Left renal pelvis (tissue), 4 donors: ENCODE measurements around the gene NLGN1. TPM values are rescaled to one million over a fixed set of nuclear protein-coding genes. Genes with fewer than 3 reads are reported as not detected.
A peak's percentile ranks its signal among the peaks of the same experiment; 100 is the strongest.
"Not testable (repeated sequence)": the region's sequence is repeated elsewhere in the genome, so short reads cannot be mapped to it uniquely, and the experiment has no call there.

Experiments used
- DNase-seq, 4 donors: peaks; one replicate each; pipeline ENCODE4 v3.0.0-alpha.2; 2013; ENCODE audit warnings: low read depth in 4 of 4, low spot score in 3 of 4
- polyA plus RNA-seq, 4 donors: library from polyadenylated mRNA; unstranded; fragments of 120-200 nt; gene quantifications; one replicate each; pipeline ENCODE4 v1.2.1, GENCODE V29; 2013; ENCODE audit not compliant: insufficient read length in 4 of 4

The NLGN1 gene
- polyA plus RNA-seq, 4 donors, result 1.4 to 5.3 (median 3.7) TPM

DNA sequence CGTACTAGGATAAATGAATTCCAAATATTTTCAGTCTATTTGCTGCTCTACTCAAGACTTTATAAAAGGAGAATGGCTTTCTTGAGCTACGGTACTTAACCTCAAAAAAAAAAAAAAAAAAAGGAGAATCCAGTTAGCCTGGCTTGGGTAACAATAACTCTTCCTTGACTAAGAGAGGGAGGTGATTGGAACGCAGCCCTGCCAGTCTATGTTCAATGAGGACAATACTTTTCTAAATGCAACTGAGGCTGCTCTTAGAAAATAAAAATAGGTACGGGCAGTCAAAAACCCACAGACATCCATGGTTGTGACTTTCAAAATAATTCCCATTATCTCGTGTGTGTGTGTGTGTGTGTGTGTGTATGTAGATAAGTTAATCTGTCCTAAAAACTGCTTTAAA lies 799.9 kb downstream of the NLGN1 start:
- no peak for DNase-seq

DNA sequence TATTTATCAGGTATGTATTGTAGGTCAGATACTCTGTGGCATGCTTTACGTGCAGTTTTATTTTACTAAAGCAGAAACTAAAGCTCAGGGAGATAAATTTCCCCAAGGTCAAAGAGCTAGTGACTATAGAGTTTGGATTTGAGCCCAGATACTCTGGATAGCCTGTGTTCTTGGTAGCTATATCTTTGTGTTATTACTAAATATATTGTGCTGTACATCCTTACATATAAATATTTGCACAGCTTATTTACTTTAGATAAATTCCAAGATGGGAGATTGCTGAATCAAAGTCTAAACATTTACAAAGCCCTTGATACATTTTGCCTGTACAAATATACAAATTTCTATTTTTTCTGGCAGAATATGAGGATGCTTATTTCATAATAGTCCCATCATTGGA lies 800.7 kb downstream of the NLGN1 start:
- DNase-seq, result peak in 2 of 4 donors; percentile 14 to 20

DNA sequence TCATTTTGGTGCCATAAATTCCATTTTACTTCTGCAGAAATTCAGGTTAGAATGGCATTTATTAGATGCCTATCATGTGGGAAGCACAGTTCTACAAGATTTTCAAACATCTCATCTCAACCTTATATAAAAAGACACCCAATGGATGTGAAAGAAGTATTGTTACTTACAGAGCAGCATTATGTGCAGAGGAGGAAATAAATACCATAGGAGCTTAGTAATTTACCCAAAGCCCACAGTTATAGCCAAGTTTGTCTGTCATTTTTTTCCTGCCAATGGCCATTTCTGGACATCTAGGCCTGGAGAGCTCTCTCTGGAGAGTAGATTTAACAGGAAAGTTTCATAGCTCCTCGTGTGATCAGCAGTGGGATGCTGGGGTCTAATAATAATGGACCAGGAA lies 802.2 kb downstream of the NLGN1 start:
- DNase-seq, result no peak

DNA sequence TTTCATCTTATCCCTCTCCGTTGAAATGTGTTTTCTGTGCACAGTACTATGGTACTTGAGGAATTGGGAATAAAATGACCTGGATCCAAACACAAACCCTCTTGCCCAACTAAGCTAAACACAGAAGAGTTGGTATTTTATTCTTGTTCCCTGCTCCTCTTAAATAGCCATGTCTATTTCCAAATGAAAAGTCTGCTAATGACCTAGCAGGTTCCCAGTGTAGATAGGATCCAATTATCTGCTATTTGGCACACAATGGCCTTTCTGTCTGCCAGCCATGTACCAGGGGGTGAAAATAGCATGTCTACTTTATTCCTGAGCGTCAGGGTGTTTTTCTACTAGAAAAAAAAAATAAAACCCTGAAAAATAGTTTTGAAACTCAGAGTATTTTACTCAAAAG lies 804.6 kb downstream of the NLGN1 start:
- no peak for DNase-seq

DNA sequence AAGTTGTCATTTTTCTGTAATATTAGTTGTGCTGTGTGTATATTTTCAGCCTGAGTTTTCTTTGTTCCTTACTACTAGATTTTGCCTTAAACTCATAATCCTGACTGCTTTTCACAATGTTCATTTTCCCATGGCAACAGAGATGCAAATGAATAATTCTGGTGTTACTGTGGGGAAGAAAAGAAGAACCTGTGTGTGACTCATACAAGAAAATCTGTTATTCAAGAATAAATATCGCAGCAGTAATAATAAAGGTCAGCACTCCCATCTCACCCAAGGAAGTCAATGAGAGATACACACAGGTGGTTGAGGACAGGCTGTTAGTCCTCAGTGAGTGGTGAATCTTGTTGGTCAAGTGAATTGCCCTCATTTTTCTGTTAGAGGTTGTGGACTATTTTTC lies 805.0 kb downstream of the NLGN1 start:
- DNase-seq, result no peak

DNA sequence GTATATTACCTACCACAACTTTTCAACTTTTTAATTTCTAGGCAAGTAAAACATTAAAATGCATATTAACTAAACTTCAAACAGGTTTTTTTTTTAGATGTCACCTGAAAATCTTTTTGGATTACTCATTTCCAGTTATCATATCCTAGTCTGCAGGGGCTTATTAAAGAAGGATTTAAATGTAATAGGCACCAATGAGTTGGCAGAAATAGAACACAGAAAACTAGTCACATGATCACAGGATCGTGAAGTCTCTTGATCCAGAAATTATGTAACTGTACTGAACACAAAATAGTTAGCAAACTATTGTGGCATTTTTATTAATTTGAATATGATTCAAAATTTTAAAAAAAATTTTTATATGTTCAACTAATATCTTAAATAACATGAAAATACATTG lies 807.2 kb downstream of the NLGN1 start:
- no peak for DNase-seq

DNA sequence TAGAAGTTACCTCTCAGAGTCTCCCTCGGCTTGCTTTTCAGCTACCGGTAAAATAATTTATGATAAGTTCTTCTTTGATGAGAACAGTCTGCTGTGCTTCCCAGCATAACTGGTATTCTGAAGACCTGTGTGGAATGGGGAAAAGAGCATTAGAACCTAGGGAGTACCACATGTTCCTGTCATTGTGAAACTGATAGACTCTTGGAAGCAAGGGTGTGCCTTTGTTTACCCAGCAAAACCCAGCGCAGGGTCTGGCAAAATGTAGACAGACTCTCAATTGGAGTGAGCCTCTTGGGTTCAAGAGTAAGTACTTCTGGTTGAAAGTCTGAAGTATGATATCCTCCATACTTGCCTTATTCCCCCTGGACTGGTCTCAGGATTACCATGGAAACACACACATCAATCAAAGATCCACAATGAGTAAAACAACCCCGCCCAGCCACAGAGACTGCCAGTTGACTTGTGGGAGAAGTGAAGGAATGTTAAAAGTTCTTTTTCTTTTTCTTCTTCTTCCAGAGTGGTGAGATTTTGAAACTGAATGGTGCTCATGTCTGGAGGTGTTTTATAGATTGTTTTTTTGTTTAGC lies 809.2 kb downstream of the NLGN1 start:
- no peak for DNase-seq

DNA sequence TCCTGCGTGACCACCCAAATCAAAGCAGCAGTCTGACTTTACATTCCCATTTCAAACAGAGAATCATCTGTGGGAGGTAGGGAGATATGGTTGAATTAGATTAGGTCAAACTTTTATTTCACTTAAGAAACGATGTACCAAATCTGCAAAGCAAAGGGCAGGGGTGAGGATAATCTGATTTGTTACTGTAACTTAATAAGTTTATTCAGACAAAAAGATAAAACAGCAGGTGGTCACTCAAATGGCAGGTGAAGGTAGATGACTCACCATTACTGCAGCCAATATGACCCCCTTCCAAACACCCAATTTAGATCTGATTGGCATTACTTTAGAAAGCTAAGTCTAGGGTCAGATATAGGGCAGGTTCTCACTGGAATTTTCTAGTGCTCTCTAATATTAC lies 810.6 kb downstream of the NLGN1 start:
- no peak for DNase-seq

DNA sequence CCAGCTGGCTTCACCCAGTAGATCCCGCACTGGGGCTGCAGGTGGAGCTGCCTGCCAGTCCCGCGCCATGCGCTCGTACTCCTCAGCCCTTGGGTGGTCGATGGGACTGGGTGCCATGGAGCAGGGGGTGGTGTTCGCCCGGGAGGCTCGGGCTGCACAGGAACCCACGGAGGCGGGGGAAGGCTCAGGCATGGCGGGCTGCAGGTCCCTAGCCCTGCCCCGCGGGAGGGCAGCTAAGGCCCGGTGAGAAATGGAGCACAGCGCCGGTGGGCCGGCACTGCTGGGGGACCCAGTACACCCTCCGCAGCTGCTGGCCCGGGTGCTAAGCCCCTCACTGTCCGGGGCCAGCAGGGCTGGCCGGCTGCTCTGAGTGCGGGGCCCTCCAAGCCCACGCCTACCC lies 814.4 kb downstream of the NLGN1 start:
- DNase-seq, result not testable (repeated sequence)

DNA sequence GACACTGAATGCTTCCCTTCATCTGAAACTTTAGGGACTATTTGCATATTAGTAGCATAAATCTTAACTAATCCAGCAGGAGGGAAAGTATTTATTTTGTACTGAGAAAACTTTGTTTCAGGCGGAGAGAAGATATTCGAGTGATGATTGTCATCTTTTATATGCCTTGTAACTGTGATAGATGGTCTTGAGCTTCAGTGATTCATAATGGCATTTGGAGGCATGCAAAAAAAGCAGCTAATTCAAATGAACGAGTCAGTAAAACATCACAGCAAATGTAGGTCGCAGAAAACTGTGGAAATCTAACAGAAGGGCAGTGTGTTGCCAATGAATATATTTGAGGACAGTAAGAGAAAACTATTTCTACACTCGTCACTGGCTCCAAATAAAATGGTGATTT lies 817.9 kb downstream of the NLGN1 start:
- no peak for DNase-seq

DNA sequence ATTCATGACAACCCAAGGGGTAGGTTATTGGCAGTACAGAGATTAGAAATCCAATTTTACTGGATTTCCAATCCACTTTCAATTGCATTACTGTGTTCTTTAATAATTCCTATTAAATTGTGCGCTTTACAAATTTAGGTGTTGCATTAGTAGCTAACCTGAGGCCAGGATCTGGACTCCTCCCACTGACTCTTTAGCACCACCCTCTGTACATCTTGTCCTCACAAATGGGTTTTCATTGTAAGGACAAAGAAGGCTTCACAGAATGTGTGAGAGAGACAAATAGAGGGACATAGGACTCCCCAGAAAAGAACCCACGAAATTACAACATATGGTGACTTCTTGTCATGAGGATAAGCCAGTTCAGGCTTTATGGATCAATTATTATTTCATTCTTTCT lies 818.5 kb downstream of the NLGN1 start:
- DNase-seq, result no peak

DNA sequence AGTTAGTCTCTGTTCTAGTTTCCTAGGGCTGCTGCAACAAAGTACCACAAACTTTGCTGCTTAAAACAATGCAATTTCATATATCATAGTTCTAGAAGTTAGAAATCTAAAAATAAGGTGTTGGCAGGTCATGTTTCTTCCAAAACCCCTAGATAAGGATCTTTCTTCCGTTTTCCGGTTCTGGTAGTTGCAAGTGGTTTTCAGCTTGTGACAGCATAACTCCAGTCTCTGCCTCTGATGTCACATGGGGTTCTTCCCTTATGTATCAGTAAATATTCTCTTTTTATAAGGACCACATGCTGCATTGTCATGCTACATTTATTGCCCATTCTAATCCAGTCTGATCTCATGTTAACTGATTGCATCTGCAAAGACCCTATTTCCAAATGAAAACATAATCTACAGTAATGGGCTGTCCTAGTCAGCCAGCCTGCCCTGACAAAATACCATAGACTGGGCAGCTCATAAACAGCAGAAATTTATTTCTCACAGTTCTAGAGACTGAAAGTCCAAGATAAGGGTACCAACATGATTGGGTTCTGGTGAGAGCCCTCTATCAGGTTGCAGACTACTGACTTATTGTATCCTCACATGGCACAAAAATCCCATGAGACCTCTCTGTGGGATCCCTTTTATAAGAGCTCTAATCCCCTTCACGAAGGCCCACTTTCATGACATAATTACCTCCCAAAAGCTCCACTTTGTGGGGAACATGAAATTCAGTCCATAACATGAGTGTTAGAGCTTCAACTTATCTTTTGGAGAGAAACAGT lies 819.6 kb downstream of the NLGN1 start:
- DNase-seq, result no peak

DNA sequence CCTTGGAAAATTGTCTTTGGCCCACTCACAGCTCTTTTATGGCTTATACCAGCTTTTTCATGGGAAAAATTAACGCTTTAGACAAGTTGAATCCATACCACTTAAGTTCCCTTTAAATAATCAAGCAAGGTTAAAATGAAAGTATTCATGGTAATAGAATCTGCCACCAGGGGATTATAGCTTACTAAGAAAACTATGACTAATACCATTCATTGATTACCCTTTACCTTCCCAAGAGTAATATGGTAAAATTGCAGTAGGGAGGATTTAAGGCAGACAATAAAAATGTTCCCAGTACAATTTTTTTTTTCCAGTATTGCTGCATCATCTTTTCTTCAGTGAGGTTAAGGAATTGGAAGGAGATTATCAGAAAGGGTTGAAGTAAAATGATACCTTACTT lies 820.5 kb downstream of the NLGN1 start:
- DNase-seq, result no peak

DNA sequence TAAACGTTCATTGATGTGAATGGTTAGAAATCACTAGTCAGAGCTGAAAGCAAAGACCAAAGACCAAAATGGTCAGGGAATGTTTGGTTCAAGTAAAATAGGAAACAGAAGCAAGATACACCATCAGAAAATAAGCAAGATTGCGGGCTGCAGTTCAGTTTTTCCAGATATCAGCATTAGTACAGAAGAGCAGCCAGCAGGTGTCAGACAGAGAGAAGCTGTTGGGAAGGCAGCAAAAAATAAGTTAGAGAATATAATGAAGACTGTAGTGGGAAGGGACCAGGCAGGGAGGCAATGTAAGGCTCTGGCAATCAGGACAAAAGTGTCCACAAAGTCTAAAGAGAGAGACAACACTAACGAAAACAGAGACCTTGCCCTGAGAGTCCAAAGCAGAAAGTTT lies 822.2 kb downstream of the NLGN1 start:
- DNase-seq, result no peak

DNA sequence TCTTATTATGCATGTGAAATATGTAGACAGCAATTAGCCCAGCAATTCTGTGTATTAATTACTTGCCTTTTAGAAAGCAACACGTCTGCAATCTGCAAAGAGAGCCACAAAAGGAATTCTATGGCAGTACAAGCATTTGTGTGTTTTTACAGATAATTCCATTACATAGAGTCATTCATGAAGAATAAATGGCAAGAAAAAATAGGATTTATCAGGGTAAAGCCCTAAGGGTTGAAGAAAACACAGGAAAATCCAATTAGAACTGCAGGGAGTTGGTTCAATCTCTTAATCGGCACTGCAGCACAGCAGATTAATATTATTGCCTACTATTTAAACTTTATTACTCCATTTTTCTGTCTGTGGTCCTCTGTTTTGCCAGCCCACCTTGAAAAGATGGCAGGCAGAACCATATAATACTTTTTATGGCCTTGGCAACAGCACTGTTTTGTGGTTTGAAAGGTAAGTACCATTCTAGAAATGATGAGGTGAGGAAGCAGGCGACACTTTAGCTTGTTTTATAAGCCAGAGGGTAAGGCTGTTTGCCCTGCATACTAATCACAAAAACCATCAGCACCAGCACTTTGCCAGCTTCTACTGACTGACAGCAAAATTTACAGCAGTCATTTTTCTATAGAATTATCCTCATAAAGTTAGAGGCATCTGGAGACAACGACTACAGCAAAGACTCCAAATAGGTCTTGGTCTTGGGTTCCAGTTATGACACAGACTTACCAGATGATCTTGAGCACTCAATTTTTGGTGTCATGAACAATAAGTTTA lies 823.4 kb downstream of the NLGN1 start:
- no peak for DNase-seq

DNA sequence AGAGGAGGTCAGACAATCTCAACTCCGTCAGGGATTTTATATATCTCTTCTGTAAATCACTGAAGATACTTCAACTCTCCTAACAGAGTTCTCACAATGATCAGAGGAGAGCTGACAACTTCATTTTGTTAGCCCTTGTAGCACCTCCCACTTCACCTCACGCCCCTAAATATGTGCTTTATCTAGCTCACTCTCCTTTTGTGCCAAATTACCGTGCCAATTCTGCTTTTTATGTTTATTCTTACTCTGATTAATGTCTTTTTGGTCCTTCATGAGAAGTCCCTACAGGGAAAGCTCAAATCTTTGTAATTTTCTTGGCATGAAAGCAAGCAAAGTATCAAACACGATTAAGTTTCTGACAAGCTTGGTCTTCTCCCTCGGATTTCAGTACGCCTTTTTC lies 825.5 kb downstream of the NLGN1 start:
- DNase-seq, result no peak

DNA sequence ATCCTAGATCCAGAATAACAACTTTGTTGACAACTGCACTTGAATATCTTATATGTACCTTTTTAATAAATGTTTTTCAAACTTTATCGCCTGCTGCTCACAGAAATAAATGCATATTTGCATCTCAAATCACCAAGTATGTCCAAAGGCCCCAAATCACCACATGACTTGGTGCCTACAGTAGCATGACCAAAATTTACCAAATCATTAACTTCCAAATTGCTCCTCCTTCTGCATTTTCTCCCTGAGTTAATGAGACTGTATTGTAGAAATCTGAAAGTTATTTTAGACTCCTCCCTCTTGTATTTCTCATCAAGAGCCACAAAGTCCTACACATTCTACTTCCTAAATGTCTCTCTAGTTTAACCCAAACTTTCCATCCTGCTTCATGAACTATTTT lies 826.1 kb downstream of the NLGN1 start:
- DNase-seq, result no peak

DNA sequence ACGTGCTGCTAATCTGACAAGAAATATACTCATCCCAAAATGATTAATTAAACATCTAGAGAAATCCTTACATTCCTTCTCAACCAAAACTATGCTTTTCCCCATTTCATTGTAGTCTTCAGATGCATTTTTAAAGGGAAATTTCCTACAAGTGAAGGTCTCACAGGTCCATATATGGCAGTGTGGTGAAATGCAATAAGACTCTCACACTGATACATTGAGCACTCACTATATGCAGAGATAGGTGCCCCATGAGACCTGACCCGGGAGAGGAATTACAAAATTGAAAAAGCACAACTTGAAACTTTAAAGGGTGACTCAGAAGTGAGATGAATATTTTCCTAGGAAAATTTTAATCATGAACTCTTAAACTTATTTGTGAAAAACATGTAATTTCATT lies 832.4 kb downstream of the NLGN1 start:
- DNase-seq, result no peak

DNA sequence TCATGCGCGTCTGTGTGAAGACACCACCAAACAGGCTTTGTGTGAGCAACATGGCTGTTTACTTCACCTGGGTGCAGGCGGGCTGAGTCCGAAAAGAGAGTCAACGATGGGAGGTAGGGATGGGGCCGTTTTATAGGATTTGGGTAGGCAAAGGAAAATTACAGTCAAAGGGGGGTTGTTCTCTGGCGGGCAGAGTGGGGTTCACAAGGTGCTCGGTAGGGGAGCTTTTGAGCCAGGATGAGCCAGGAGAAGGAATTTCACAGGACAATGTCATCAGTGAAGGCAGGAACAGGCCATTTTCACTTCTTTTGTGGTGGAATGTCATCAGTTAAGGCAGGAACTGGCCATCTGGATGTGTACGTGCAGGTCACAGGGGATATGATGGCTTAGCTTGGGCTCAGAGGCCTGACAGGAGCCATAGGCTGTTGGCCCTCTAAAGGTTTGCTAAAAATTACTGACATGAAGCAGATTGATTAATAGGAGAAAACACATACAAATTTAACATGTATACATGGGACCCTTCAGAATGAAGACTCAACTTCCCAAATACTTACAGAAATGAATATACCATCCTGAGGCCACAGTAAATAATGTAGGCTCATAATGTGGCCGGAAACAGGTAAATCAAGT lies 834.6 kb downstream of the NLGN1 start:
- DNase-seq, result not testable (repeated sequence)

DNA sequence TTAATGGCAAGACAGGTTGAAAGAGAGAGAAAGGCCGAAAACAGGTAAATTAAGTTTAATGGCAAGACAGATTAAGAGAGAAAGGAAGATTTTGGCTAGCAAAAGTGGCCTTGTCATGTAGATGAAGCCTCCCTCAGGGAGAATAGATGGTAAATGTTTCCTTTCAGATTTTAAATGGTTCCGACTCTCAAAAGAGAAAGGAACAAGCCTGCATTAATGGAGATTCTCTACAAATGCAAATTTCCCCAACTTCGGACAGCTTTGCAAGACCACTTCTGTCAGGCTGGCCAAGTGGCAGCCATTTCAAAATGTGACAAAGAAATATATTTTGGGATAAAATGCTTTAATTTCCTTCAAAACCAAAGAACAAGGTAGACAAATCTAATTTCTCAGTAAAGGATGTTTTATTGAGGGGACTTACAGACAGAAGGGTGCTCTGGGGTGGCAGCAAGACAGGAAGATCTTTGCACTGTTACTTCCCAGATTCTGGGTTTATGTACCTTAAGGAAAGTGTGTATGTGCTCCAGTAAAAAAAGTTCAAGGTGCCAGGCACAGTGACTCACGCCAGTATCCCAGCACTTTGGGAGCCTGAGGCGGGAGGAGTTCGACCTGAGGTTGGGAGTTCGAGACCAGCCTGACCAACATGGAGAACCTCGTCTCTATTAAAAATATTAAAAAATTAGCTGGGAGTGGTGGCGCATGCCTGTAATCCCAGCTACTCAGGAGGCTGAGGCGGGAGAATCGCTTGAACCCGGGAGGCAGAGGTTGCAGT lies 835.3 kb downstream of the NLGN1 start:
- no peak for DNase-seq

DNA sequence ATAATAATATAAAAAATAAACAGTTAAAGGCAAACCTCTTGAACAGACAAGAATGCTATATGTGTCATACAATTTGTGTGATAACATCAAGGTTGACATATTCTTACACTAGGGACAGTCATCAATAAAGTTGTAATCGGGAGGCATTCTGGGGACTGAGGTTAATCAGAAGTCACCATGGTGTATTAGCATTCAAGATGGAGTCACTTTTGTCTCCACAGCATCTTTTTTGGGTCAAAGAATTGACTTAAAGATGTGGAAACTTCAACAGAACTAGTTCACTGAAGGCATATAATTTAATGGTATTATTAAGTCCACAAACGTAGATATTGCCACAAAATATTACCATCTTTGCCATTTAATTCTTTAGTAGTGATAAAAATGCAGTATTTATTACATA lies 836.0 kb downstream of the NLGN1 start:
- DNase-seq, result no peak
